Stimulated activated CD8-positive, alpha-beta memory T cell treated with anti-CD3 and anti-CD28 coated beads, Interleukin-12 subunit alpha, Interleukin-12 subunit beta, amount 100 ng/mL, for 24 hours (primary cell): Measurements from ENCODE around the gene PERCC1.

Source experiments
- DNase-seq: peaks from one replicate; pipeline ENCODE4 v3.0.0-alpha.2; 2020; ENCODE audit errors: extremely low read depth

The PERCC1 gene

GRCh38 chr16:1412847-1413246, 18.0 kb upstream of the PERCC1 start:
- DNase-seq, result no peak

GRCh38 chr16:1413684-1414531, 17.0 kb upstream of the PERCC1 start:
- DNase-seq, result no peak

- DNase-seq, result peak; percentile 55
Measured at GRCh38 chr16:1414532-1415260, 16.2 kb upstream of the PERCC1 start, which contains the start of gene UNKL. UNKL (minus strand) TSS chr16:1414704; CDS start chr16:1414691, 13 bp downstream.

- DNase-seq, result no peak
Measured at GRCh38 chr16:1416521-1416941, 14.3 kb upstream of the PERCC1 start.

- no peak for DNase-seq
Measured at GRCh38 chr16:1420111-1420539, 10.8 kb upstream of the PERCC1 start.

GRCh38 chr16:1422076-1422475, 8.8 kb upstream of the PERCC1 start:
- DNase-seq, result no peak

- no peak for DNase-seq
Measured at GRCh38 chr16:1424028-1424427, 6.8 kb upstream of the PERCC1 start.

GRCh38 chr16:1425616-1426370, 5.1 kb upstream of the PERCC1 start:
- DNase-seq, result no peak

GRCh38 chr16:1426734-1427471, 4.0 kb upstream of the PERCC1 start:
- DNase-seq, result no peak

- no peak for DNase-seq
Measured at GRCh38 chr16:1427473-1428461, 3.1 kb upstream of the PERCC1 start.

- no peak for DNase-seq
Measured at GRCh38 chr16:1428511-1428910, 2.4 kb upstream of the PERCC1 start.

GRCh38 chr16:1429012-1429411, 1.9 kb upstream of the PERCC1 start:
- no peak for DNase-seq

- DNase-seq, result no peak
Measured at GRCh38 chr16:1429631-1430030, 1.2 kb upstream of the PERCC1 start.

- DNase-seq, result no peak
Measured at GRCh38 chr16:1430214-1430758, 592 bp upstream of the PERCC1 start.

GRCh38 chr16:1431497-1432270, 806 bp downstream of the PERCC1 start:
- no peak for DNase-seq

GRCh38 chr16:1432388-1433262, 1.7 kb downstream of the PERCC1 start:
- no peak for DNase-seq

GRCh38 chr16:1433263-1433560, 2.3 kb downstream of the PERCC1 start:
- DNase-seq, result no peak

GRCh38 chr16:1433756-1434155, 2.9 kb downstream of the PERCC1 start:
- no peak for DNase-seq
